ENCODE data around the gene CHRNA1.

The CHRNA1 gene

DNA sequence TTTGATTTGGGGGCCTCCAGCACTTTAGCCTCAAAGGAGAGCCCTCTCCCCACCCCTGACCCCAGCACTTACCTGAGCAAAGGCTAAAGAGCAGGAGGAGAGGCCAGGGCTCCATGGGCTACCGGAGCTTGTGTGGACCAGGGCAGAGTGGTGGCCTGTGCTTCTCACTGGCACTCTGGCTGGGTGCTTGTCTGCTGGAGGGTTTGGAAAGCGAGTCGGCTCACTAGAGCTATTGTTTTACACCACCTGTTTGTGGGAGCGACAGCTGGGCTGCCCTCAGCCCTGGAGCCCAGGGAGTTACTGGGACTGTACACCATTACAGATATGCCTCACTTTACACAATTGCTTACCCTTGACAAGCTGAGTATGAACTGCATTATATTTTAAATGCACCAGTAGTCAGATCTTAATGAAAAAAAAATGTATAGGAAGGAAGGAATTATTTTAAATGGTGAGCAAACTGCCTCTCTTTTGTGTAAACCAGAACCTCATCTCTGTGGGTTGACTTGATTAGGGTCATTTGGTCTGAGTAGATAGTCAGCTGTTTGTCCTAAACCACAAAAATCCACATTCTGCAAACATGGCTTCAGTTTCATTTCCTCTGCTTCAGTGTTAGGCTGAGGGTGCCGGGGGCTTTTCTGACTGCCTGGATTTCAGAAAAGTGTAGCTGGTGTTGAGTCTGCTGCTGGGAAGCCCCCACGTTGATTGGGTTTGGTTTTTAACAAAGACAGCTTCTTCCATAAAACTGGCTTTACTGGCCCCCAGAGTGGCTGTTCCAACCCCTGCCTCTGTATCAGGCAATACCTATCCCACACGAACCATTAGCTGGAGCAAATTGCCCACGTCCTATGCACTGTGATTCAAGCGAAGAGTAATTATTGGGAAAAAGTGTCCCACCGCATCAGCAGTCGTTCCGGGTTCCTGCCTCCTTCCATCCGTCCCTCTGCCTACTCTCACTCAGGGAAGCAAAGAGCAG, at the start of gene CHRNA1:
CHRNA1 (minus strand) TSS at position 193 of the 976 bp plus-strand sequence; CDS start at position 115, 78 bp downstream.
- DNase-seq: peak; percentile 81

DNA sequence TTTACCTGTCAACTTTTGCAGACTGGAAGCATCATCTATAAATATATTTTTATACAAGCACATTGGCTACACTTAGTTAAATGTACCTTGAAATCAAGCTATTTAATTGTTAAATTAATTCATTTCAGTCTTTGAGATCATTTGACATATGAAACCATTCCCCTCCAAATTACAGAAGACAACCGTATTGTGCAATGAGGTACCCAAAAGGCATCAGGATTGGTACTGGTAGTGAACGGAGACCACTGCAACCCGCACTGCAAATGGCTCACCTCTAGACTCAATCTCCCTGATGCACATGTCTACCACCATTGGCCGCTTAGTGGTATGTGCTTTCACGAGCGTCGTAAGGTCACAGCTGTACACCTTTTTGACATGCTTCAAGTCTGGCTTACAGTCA, 47.8 kb upstream of the CHRNA1 start:
- DNase-seq: no peak

DNA sequence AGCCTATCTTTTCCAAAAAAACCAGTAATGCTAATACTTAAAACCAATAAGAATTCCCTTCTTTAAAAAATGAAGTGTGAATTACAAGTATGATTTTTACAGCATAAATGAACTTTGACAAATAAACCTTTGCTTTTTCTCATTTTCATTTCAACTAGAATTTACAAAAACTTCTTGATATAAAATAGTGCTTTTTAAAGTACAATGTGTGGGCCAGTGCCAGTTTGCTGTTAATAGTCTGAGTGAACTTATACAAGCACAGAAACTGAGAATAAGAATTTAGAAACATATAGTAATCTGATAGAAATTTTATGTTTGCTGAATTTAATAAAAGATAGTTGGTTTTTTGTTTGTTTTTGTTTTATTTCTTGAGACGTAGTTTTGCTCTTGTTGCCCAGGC, 43.7 kb upstream of the CHRNA1 start:
- DNase-seq: no peak

DNA sequence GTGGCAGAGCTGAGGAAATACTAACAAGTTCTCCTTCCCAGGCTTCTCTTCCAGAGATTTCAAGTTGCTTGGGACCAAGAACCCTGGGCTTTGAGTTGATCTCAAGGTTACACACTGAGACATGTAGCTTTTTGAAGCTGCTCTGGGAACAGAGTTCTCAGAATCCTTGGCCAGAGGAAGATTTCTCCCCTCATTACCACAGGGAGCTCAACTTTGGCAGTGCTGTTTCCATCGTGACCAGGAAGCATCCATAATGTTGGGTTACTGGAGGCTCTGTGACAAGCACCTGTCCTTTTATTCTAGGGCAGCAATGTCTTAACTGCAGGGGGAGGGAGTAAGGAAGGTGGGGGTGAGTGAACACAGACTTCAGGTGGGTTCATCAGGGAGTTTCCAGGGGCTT, 41.5 kb upstream of the CHRNA1 start:
- DNase-seq: no peak

DNA sequence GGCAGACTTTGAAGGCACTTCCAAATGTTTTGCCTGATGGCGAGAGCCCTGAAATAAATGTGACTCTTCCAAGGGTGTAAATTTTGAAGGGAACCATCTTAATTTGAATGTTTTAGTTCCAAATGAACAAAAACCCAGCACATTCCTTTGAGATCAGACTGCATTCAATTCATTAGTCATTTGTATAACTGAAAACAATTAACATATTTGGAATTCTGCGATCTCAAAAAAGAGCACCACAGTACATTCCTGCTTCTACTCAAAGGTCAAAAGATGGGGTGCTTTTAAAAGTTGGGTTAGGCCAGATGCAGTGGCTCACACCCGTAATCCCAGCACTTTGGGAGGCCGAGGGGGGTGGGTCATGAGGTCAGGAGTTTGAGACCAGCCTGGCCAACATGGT, 38.2 kb upstream of the CHRNA1 start:
- no peak for DNase-seq

DNA sequence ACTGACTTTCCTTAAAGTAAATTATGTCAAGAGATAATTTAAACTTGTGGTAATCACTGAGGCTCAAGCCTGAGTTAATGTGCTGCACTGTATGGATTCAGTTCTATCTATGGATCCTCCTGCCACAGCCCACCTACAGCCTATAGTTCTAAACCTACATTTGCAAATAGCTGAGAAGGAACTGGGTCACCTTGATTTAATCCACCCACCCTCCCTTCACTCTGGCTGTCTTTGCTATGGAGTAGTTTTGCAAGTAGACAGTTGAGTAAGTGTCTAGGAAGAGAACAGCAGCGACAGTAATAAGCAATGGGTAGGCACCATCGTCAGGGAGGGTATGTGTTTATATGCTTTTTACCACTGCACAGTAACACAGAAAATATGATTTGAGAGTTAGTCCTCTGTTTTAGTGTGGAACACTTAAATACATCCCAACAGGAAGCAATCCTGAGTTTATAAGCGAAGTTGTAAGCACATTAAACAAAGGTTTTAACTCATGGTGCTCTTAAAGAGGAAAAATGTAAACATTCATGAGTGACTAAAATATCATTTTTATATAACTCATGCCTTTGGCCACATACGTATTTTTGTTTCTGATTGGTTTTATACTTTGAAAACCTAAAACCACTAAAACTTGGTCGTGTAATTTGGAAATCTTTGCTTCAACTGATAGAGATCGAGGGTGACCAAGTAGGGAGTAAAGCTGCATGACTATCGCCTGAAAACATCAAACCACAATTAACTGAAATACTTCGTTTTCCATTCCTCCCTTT, 36.3 kb upstream of the CHRNA1 start:
- DNase-seq: no peak

DNA sequence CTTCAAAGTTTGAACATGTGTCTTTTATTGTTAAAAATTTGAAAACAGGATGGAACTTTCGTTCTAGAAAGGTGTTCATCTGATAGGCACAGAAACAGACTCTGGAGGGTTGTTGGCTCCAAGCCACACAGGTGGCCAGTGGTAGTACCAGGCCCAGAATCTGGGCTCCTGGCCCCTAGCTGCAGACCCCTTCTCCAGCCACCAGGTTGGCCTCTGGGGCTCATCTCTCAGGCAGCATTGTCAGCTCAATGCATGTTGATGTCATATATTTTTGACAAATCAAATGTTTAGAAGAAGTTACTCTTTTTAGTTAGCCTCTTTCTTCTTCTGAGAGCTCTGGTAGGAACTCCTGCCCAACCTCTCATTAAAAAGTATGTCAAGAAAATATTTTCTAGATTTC, 34.5 kb upstream of the CHRNA1 start:
- no peak for DNase-seq

DNA sequence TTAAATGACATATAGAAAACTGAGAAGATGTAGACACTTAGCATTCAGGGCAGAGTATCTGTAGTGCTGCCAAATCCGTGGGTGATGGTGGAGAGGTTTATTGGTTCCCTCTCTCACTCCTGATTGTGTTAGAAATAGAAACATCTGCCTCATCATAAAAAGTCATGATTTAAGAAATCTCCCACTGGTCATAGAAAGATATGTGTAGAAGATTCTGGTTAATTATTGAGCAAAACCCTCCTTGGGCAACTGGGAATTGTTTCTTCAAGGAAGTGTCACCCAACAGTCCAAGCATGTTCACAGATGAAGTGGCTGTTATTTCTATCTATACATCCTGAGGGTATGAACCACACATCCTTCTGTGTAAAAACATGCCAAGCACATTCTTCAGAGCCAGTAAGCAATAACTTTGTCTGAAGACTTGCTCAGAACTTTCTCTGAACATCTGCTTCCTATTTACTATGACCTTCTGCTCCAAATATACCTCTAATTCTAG, 33.6 kb upstream of the CHRNA1 start:
- peak; percentile 74 for DNase-seq

DNA sequence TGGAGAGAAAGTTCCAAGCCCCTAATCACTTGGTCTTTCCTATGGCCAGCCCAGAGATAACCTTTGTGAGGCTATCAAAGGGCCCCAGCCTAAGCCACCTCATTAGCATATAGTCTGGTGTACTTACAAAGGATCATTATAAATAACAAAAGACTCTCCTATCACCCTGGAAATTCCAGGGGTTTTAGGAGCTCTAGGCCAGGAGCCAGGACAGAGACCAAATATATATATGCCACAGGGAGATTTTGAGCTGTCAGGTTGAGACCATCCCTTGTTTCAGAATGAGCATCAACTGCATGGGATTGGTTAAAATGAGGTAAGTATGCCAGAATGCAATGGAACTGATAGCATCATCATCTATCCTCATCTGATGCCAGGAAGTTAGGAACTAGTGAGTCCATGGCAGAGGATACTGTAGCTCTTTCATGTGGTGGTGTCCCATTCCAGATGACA, 32.1 kb upstream of the CHRNA1 start:
- DNase-seq: peak; percentile 12

DNA sequence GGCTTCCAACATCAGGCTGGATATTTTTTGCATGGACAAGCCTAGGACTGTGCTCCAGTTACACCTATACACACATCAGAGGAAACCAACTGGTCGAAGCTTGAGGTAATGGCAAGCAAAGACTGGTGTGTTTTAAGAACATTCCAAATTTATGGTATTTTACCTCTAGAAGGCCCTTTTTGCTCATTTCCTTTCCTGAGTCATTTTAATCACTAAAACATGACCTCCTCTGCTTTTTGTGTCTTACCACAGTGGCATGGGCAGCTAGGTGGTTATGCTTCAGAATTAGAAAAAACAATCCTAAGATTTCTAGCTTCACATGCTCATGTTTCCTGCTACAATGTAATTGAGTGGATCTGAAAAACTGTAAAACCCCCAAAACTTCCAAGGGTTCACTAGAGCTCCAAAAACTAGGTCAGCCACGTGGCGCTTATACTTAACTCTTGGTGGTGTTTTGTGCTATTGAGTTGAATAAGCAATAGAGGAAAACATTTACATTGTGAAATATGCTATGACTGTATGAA, 30.6 kb upstream of the CHRNA1 start:
- DNase-seq: no peak

DNA sequence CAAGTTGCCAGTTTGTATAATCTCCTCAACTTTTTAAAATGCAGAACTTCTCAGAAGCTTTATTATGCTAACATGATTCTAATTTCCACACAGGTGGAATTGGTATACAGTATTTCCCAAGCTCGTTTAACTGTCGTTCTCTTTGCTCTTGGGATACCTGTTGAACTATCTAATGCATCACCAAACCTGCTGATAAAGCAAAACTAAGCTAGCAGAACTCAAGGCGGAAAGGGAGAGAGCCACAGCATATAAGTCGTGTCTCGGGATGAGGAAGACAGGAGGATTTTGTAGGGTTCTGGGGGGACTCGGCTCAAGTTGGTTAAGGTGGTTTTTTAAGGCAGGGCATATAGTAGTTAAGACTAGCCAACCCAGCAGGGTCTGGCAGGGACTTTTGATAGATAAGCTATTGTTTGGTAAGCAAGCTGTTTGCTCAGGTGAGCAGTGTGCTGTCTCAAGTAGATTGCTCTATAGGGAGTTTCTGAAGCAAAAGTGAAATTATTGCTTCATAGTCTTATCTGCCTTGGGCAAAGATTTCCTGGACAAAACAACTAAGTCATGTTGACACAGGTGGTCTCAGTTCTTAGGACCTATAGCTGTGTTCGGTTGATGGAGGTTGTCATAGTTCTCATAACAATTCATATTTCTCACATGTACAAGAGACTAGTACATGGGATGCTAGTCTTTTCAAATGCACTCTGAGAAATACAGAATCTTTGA, 28.2 kb upstream of the CHRNA1 start:
- no peak for DNase-seq

DNA sequence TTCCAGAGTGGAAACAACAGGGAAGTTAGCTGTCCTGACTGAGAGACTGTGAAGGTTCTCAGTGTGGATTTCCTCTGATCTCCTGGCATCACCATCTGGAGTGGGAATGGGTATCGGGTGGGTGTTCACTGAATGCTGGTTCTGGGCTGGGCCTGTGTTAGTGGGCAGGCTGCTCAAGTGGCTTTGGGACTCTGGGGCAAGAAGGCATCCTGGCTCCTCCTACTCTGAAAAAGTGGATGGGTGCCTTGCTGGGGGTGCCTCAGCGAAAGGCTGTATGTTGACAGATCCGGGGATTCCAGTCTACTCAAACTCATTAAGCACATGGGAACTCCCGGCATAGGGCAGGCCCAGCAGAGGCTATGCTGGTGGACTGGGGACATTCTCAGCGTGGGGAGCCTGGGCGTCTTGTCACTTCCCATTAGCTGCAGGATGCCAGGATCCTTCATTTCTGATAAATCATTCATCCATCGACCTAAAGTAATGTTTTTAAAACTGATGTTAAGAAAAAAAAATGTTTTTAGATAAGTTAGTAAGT, 27.5 kb upstream of the CHRNA1 start:
- no peak for DNase-seq

DNA sequence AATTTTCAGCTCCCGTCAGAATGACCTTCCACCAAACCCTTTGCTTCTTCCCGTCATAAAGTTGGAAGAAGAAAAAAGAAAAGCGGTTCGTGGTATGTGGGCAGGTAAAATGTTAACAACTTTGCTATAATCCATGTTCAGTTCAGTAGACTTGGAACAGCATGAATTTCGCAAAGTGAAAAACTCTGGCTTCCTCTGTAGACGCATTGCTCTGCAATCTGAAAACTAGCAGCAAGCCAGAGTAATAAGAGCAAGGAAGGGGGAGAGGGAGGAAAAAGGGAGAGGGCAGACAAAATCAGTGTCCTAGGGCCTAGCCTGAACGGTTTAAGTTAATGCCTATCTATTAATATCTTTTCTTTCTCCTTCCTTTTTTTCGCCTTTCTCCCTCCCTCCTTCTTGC, 26.7 kb upstream of the CHRNA1 start:
- DNase-seq: no peak

DNA sequence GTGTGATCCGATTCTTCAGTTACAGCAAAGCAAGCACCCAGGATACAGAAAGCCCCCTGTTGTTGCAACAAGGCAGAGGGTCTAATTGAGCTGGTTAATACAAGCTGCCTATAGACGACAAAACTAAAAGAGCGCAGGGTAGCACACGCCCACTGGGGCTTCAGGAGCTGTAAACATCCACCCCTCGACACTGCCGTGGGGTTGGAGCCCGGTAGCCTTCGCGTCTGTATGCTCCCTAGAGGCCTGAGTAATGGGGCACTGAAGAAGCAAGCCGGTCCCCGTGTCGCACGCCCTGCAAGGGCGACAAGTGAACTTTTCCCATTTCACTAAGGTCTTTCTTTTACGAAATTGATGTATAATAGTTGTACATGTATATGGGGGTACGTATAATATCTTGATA, 24.7 kb upstream of the CHRNA1 start:
- DNase-seq: no peak

DNA sequence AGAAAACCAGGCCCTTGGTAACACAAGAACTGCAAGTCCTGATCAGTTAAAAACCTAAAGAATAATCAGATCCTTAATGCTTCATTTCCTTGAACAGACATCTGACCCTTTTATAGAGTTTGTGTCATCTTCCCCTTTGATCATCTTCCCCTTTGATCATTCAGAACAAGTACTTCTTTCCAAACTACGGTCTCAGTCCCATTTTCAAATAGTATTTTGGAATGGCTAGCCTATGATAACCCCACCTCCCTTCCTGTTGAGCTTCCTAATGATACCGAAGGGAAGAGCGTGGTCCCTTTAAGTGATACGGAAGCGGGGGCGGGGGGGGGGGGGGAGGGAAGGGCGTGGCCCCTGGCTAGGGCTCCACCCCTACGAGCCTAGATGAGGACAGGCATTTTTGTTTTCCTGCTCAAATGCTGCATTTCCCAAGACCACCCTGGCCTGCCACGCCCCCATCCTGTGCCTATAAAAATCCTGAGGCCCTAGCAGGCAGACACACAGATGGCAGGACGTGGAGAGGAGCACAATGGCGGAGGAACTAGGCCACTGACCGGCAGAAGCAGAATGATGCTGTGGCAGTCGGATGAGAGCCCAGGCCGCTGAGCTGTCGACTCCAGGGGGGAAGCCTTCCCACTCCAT, 24.1 kb upstream of the CHRNA1 start:
- DNase-seq: no peak

DNA sequence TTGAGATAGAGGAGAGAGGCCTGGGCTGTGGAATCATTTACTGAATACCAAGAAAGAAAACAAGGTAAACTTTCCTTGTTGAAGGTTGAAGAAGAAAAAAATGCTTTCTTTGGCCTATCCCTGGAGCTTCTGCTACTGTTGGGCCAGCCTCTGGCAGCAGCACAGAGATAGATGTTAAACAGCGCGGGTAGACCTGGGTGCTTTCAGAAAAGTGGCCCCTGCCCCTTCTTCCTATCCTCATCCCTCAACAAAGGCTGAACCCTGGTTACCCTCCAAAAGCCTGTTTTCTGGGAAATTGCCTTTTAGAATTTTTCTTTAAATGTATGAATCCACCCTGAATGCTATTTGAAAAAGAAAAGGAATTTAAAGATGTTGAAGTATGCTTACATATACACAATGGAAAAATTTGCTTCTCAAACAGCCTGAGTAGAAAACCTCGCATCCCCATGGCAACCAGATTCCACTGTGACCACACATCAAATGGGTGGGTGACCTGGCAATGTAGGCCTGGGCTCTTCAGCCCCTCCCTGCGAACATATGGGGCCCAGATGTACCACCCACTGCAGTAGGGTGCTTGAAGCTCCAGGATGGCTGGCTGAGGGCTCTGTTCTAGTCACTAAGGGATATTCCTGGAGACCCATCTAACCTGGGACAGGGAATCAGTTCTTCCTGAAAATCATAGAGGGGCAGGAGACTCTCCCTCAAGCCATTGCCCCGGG, 23.4 kb upstream of the CHRNA1 start:
- DNase-seq: no peak

DNA sequence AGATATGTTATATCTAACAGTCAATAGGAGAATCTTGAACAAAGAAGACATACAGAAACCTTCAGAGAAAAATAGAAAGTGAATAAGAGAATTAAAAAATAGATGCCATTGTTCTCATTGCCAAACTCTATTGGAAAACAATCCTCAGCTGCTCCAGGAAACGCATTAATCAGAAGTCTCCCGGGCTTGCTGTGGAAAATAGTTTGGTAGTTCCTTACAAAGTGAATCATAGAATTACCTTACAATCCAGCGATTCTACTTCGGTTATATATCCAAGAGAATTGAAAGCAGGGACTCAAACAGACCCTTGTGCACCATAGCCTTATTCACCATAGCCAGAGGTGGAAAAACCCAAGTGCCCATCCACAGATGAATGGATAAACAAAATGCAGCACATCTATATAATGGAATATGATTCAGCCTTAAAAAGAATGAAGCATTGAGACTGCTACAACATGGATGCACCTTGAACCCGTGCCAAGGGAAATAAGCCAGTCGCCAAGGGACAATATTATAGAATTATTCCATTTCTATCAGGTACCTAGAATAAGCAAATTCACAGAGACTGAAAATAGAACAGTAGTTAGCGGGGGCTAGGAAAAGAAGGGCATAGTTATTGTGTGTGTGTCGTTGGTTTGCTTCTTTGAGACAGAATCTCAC, 21.9 kb upstream of the CHRNA1 start:
- no peak for DNase-seq

DNA sequence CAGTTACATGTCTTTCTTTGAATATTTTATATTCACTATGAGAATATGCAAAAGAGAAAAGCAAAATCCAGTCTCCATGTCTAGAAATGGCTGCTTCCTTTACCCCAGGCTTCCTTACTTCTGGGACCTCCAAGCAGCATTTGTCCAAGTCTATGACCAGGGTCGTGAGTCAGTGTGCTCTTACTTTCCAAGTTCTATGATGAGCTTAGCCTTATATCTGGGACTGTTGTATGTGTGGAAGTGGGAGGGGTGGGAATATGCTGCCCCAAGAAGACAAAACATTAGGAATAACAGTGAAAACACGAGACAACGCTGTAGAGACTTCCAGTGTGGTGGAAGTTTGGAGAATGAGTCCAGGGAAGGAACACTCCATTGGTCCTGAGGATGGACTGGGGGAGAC, 21.2 kb upstream of the CHRNA1 start:
- no peak for DNase-seq

DNA sequence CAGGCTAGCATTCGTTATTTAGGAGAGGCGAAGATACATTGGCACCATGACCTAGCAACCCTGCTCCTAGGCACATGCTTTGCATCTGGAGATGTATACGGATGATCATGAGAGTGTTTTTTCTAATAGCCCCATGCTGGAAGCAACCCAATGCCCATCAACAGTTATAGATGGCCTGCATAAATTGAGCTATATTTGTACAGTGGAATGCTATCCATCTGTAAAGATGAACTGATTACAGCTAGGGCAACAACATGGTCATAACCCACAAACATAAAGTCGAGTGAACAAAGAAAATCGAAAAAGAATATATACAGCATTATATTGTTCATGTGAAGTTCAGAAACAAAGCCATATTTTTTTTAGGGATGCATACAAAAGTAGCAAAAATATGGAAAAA, 20.6 kb upstream of the CHRNA1 start:
- no peak for DNase-seq

DNA sequence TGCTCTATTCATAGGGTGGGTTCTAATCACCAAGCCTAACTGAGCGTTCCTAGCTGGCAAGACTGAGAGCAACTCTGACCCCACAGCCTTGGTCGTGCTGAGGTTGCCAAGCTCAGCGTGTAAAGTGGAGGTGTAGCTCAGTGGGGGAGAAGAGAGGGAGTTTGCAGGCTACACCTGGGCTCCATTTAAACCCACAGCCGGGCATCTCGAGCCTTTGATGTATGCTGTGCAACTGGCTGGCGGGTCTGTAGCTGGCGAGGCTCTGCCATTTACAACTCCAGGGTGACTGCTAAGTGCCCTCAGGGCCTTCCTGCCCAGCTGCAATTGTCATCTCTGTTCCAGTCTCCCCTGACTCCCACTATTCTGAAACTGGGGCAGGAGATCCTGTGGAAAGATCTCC, 20.0 kb upstream of the CHRNA1 start:
- no peak for DNase-seq

DNA sequence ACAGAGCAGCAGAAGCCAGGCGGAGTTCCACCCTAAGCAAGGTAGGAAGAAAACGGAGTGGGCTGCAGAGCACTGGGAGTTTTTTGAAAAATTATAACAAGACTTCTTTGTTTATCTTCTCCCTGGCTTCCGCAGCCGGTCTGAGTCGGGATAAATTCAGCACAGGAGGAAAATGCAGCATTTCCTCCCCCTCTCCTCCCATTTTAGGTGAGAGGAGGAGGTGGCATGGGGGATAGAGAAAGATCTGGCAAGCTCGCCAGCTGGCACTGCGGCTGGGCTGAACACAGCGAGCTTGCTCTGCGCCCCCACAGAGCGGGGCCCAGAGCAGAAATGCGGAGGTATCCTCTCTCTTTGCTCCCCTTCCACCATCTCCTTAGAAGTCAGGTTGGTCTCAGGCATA, 17.7 kb upstream of the CHRNA1 start:
- no peak for DNase-seq
